Right lobe of liver (tissue), 4 donors: Measurements from ENCODE around the gene HOXD3.

ENCODE experiments used
- CTCF ChIP-seq, 4 donors: fragments of 200-600 bp in 3 of 4; fragments of 450-650 bp in 1 of 4; IDR thresholded peaks; one replicate each; pipeline versions ENCODE4 v1.5.1 to v1.8.0; 2016 to 2022; ENCODE audit warnings: antibody characterized with exemption in 4 of 4, mild to moderate bottlenecking in 2 of 4
- POLR2A ChIP-seq: fragments of 450-650 bp; IDR thresholded peaks from one replicate; pipeline ENCODE4 v1.6.1; 2017; ENCODE audit warnings: antibody characterized with exemption, mild to moderate bottlenecking
- donor health status: DM: no; HTN: no; CAD: no.
- donor health status: DM: no; HTN: no; CAD: no.
- donor health status: DM: no; HTN: yes; CAD: no.

- TF ChIP-seq CTCF (IDR thresholded peaks at IDR 0.05) (no peak), POLR2A (no peak)
Measured at GRCh38 chr2:176137252-176137580, 19.9 kb upstream of the HOXD3 start.
